VCaP (cell line): ENCODE measurements around the gene ANKRD23.

ENCODE experiments used
- H3K27ac ChIP-seq: fragments of 450-650 bp; 2 replicates; pipeline ENCODE4 v1.5.1; 2017
- TF ChIP-seq, protein P1 (sequence below): fragments of 450-650 bp; conservative IDR thresholded peaks from 2 replicates; pipeline ENCODE4 v1.5.1; 2017; ENCODE audit warnings: mild to moderate bottlenecking, moderate library complexity

ANKRD23 gene

GRCh38 chr2:96806468-96807126, 37.2 kb downstream of the ANKRD23 start:
- TF ChIP-seq, protein P1, sequence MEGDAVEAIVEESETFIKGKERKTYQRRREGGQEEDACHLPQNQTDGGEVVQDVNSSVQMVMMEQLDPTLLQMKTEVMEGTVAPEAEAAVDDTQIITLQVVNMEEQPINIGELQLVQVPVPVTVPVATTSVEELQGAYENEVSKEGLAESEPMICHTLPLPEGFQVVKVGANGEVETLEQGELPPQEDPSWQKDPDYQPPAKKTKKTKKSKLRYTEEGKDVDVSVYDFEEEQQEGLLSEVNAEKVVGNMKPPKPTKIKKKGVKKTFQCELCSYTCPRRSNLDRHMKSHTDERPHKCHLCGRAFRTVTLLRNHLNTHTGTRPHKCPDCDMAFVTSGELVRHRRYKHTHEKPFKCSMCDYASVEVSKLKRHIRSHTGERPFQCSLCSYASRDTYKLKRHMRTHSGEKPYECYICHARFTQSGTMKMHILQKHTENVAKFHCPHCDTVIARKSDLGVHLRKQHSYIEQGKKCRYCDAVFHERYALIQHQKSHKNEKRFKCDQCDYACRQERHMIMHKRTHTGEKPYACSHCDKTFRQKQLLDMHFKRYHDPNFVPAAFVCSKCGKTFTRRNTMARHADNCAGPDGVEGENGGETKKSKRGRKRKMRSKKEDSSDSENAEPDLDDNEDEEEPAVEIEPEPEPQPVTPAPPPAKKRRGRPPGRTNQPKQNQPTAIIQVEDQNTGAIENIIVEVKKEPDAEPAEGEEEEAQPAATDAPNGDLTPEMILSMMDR: no peak
- H3K27ac ChIP-seq: peak overlapping the region; percentile 71

GRCh38 chr2:96805946-96806345, 37.9 kb downstream of the ANKRD23 start:
- H3K27ac ChIP-seq: peak overlapping the region; percentile 71

DNA sequence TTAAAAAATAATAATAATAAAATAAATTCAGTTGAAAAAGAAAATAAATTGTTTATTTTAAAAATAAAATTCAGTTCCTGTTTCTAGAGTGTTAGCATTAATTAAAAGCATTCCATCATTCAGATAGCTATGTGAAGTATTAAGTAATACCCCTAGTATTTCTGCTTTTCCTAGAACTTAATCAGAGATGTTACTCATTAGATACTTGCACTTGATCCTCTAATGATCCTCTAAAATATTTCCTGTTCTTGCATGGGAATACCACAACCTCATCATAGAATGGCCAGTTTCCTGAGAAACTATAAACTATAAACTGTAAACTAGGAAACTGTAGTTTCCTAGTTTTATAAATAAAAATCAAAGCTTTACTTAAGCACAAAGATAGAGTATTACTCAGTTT, 38.8 kb downstream of the ANKRD23 start:
- H3K27ac ChIP-seq: peak overlapping the region; percentile 9; the same call in 1 of the 2 replicates
- TF ChIP-seq, protein P1: no peak

DNA sequence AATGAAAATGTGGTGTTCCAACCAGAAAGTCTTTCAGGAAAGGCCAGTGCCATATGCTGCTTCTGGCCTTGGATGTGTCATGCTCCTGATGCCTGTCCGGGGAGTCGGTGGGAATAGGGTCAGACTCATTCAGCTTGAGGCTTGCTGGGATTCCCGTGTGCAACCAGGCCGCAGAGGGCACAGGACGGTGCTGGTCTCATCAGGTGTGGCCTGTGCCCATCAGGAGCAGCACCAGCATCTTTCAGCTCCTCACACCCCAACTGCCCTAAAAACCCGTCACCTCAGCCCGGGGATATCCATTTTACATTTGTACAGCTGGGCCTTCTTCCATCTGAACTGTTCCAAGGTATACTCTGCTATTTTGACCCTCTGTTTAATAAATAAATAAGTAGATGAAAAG, 41.1 kb downstream of the ANKRD23 start:
- TF ChIP-seq, protein P1: no peak
- no peak overlapping the region for H3K27ac ChIP-seq

- H3K27ac ChIP-seq: 0 out of 2 replicates have a peak overlapping the region, but pooled peaks have one; percentile 57
- TF ChIP-seq, protein P1: no peak
Measured at GRCh38 chr2:96801786-96802595, 41.8 kb downstream of the ANKRD23 start.

GRCh38 chr2:96801005-96801785, 42.6 kb downstream of the ANKRD23 start:
- H3K27ac ChIP-seq: peak overlapping the region; percentile 57
- TF ChIP-seq, protein P1: peak; percentile 95

GRCh38 chr2:96800061-96801004, 43.5 kb downstream of the ANKRD23 start:
- peak overlapping the region; percentile 57 for H3K27ac ChIP-seq
- TF ChIP-seq, protein P1: no peak
